ENCODE results near the gene ATF5.

The ATF5 gene

GRCh38 chr19:49889687-49890348, 39.2 kb upstream of the ATF5 start:
- Histone ChIP-seq H3K27me3 (ENCODE audit: insufficient read depth, poor library complexity, severe bottlenecking) (no peaks in the 10 kb centered on the region), H3K4me3 (ENCODE audit: severe bottlenecking) (peak overlapping the region; percentile 27), H3K9me3 (ENCODE audit: severe bottlenecking) (no peaks in the 10 kb centered on the region), H3K36me3 (ENCODE audit: low read depth) (no peaks in the 10 kb centered on the region; the same call in 1 of the 2 replicates), H3K4me1 (ENCODE audit: insufficient read depth, poor library complexity, severe bottlenecking) (no peaks in the 10 kb centered on the region), H3K27ac (ENCODE audit: poor library complexity, severe bottlenecking) (no peak overlapping the region)
- peak; percentile 91 for TF ChIP-seq CTCF (IDR thresholded peaks at IDR 0.05; ENCODE audit: poor library complexity, severe bottlenecking)
- no peak for DNase-seq (ENCODE audit: low spot score)
- ATAC-seq (ENCODE audit: low read depth), result peak; percentile 58

GRCh38 chr19:49890349-49891311, 38.4 kb upstream of the ATF5 start:
- TF ChIP-seq CTCF (IDR thresholded peaks at IDR 0.05; ENCODE audit: poor library complexity, severe bottlenecking), result peak; percentile 77
- Histone ChIP-seq H3K4me1 (ENCODE audit: insufficient read depth, poor library complexity, severe bottlenecking) (no peaks in the 10 kb centered on the region), H3K4me3 (ENCODE audit: severe bottlenecking) (peak overlapping the region; percentile 27), H3K36me3 (ENCODE audit: low read depth) (no peaks in the 10 kb centered on the region), H3K27ac (ENCODE audit: poor library complexity, severe bottlenecking) (no peak overlapping the region), H3K27me3 (ENCODE audit: insufficient read depth, poor library complexity, severe bottlenecking) (no peaks in the 10 kb centered on the region), H3K9me3 (ENCODE audit: severe bottlenecking) (no peaks in the 10 kb centered on the region)
- peak; percentile 80 for ATAC-seq (ENCODE audit: low read depth)
- peak; percentile 42 for DNase-seq (ENCODE audit: low spot score)

GRCh38 chr19:49891393-49891792, 37.6 kb upstream of the ATF5 start:
- Histone ChIP-seq H3K27ac (ENCODE audit: poor library complexity, severe bottlenecking) (no peak overlapping the region), H3K9me3 (ENCODE audit: severe bottlenecking) (no peaks in the 10 kb centered on the region), H3K4me3 (ENCODE audit: severe bottlenecking) (no peak overlapping the region), H3K27me3 (ENCODE audit: insufficient read depth, poor library complexity, severe bottlenecking) (no peaks in the 10 kb centered on the region), H3K36me3 (ENCODE audit: low read depth) (no peaks in the 10 kb centered on the region), H3K4me1 (ENCODE audit: insufficient read depth, poor library complexity, severe bottlenecking) (no peaks in the 10 kb centered on the region)
- ATAC-seq (ENCODE audit: low read depth) (no peak), DNase-seq (ENCODE audit: low spot score) (no peak)
- no peak for TF ChIP-seq CTCF (IDR thresholded peaks at IDR 0.05; ENCODE audit: poor library complexity, severe bottlenecking)

GRCh38 chr19:49892716-49893115, 36.3 kb upstream of the ATF5 start:
- TF ChIP-seq CTCF (IDR thresholded peaks at IDR 0.05; ENCODE audit: poor library complexity, severe bottlenecking), result no peak
- Histone ChIP-seq H3K4me1 (ENCODE audit: insufficient read depth, poor library complexity, severe bottlenecking) (no peaks in the 10 kb centered on the region), H3K27me3 (ENCODE audit: insufficient read depth, poor library complexity, severe bottlenecking) (no peaks in the 10 kb centered on the region), H3K9me3 (ENCODE audit: severe bottlenecking) (no peaks in the 10 kb centered on the region), H3K4me3 (ENCODE audit: severe bottlenecking) (no peak overlapping the region), H3K36me3 (ENCODE audit: low read depth) (no peaks in the 10 kb centered on the region), H3K27ac (ENCODE audit: poor library complexity, severe bottlenecking) (no peak overlapping the region)
- DNase-seq (ENCODE audit: low spot score) (no peak), ATAC-seq (ENCODE audit: low read depth) (no peak)

Data from RWPE2 (cell line).